HG03558 (cell line): ENCODE data around the gene CFAP107.
"Not testable (repeated sequence)": the region's sequence is repeated elsewhere in the genome, so short reads cannot be mapped to it uniquely, and the experiment has no call there.

Experiments used
- ATAC-seq: cut with Tn5 transposase; IDR thresholded peaks from one replicate; pipeline ENCODE4 v1.9.1; 2021; ENCODE audit warnings: moderate number of reproducible peaks; ENCODE audit not compliant: unreplicated experiment; ENCODE audit errors: extremely low read depth

The CFAP107 gene

DNA sequence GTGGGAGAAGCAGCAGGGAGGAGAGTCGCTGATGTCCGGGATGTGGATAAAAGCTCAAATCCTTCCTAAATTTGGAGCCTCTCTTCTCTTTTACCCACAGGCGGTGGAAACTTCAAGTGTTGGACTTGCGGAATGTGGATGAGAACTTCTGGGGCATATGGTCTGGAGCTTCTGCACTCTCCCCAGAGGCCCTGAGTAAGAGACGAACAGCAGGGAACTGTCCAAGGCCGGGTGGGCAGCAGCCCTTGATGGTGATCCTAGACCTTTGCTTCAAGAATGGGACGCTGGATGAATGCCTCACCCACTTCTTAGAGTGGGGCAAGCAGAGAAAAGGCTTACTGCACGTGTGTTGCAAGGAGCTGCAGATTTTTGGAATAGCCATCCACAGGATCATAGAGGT, 29.4 kb downstream of the CFAP107 start:
- no peak for ATAC-seq

DNA sequence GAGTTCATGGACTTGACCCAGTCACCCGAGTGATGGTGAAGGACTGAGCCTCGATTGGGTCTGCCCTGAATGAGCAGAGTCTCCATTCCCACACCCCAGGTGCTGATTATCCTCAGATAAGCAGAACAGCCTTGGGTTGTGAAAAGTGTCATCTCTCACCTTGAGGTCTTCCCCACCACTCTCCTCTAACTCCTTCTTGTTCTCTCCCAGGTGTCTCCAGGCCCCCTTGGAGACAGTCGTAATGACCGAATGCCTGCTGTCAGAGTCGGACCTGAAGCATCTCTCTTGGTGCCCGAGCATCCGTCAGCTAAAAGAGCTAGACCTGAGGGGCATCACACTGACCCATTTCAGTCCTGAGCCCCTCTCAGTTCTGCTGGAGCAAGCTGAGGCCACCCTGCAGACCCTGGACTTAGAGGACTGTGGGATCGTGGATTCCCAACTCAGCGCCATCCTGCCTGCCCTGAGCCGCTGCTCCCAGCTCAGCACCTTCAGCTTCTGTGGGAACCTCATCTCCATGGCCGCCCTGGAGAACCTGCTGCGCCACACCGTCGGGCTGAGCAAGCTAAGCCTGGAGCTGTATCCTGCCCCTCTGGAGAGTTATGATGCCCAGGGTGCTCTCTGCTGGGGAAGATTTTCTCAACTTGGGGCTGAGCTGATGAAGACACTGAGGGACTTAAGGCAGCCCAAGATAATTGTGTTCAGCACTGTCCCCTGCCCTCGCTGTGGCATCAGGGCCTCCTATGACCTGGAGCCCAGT, 31.0 kb downstream of the CFAP107 start:
- no peak for ATAC-seq

DNA sequence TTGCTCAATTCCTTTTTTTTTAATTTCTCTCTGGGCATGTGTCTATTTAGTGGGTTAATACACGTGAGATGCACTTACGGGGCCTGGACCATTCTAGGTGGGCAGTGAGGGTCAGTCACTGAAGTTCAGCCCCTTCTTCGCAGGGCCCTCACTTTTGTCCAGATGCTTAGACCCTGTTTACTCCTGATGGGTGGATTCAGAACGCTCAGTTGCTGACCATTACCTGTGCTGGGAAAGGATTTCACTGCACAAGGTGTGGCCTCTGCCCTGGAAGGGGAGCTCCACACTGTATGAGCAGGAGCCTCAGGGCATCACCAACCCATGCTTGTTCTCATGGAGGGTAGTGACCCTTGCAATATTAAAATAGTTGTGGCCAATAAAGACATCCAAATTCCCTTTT, 32.1 kb downstream of the CFAP107 start:
- no peak for ATAC-seq

DNA sequence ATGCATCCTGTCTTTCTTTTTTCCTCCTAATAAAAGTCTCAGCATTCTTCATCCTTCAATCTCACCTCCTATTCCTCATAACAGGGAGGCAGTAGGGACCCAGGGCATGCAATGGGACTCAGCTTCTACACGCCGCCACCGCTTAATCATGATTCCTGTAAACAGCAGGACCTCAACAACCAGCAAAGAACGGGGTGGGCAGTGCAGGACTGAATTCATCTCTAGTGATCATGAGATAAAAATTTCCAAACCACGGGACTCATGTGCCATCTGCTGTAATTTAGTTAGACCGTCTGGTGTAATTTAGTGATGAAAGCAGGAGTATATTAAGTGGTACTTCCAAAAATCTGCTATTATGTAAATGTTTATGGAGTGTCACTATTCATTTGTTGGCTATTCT, 32.9 kb downstream of the CFAP107 start:
- ATAC-seq = no peak

DNA sequence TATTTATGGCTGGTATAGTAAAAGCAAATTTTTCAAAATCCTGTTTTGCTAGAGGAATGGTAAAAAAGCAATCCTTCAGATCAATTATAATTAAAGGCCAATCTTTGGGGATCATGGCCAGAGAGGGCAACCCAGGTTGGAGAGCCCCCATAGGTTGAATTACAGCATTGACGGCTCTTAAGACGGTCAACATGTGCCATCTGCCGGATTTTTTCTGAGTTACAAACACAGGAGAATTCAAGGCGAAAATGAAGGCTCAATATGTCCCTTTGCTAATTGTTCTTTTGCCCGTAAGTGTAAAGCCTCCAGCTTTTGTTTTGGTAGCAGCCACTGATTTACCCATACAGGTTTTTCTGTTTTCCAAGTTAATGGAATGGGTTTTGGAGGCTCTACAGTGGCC, 35.5 kb downstream of the CFAP107 start:
- ATAC-seq = not testable (repeated sequence)

DNA sequence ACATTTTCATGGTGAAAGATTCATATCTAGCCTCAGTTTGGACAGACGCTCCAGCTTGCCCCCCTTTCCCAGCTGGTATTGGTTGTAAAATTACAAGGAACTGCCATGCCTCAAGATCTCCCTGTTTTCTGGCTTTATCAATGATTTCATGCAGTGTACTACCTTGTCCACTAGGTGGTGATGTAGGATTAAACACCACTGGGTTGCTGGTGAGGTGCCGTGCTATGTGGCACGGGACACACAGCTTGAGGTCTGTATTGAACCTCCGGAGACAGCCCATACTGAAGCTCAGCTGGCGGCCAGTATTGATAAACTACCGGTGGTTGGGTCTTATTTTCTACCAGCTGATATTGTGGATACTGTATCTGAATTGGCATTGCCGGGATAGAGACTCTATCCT, 37.8 kb downstream of the CFAP107 start:
- not testable (repeated sequence) for ATAC-seq

DNA sequence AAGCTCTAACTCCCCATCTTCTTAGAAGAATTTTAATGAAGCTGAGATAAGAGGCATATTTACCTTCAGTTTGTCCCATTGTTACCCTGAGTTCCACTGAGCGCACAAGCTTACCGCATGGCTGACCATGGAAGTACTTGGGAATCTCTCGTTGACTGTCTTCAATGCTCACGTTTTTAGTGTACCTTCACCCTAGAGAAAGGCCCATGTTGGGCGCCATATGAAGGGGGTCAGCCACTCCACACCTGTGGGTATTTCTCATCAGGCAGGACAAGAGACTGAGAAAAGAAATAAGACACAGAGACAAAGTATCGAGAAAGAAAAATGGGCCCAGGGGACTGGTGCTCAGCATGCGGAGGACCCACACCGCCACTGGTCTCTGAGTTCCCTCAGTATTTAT, 38.7 kb downstream of the CFAP107 start:
- ATAC-seq = not testable (repeated sequence)

DNA sequence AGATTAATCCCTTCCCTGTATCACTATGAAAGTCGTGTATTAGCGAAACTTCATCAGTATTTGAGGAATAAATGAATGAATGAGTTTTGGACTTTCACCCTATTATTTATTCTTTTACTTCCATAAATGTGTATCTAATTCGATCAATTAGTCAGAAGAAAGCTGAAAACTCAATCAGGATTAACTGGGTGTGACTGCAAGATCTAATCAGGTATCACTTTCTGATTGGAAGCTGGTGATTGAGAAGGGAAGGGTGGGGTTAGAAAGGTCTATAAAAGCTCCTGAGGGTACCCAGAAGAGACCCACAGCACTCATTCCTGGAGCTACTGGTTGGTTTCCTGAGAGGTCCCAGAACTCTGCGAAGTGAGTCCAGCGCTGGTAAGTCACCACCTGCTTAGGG, 45.1 kb downstream of the CFAP107 start, which contains the start of gene PRAMEF1:
Gene PRAMEF1 (plus strand): TSS at position 301 of the 400 bp plus-strand sequence. CDS start 1,831 bp downstream, outside the sequence.
- not testable (repeated sequence) for ATAC-seq

DNA sequence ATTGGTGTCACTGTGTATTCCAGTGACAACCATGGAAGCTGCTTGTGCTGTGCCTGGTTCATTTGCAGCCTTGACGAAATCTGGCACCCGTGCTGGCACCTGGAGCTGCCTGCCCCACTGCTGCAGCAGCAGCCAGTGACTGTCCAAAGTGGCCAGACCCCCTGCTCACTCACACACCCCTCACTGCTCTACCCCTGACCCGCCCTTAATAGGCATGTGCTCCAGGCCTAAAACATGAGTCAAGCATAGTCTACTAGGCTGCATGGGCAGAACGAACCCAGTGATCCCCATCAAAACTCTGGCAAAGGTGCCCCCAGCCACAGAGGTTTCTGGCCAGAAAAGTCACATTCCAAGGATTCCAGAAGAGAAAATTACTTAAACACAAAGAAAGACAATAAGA, 52.9 kb downstream of the CFAP107 start:
- ATAC-seq = no peak

DNA sequence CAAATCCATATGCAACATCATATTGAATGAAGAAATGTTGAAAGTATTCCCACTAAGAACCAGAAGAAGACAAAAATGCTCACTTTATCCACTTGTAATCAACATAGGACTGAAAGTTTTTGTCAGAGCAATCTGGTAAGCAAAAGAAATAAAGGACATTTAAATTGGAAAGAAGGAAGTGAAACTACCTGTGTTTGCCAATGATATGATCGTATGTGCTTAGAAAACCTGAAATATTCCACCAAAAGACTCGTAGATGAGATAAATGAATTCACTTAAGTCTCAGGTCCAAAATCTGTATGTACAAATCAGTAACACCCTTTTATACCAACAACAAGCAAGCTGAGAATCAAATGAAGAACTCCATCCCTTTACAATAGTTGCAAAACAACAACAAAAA, 53.7 kb downstream of the CFAP107 start:
- ATAC-seq = no peak

DNA sequence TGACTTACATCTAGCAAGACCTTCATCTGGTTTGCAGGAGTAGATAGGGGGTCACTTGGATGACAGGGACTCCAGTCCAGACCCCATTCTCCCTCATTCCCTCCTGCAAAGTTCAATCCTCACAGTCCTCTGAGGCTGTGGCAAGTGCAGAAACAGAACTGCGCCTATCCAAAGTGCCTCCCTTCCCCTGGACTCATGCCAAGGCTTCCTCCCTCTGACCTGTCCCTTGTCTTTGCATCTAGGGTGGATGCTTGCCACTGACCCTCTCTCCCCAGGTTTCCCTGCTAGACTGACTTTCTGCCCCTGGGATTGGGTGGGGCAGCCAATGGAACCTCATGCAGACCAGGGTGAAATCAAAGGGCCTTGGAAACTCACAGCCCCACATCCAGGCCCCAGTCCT, 63.9 kb downstream of the CFAP107 start:
- no peak for ATAC-seq

DNA sequence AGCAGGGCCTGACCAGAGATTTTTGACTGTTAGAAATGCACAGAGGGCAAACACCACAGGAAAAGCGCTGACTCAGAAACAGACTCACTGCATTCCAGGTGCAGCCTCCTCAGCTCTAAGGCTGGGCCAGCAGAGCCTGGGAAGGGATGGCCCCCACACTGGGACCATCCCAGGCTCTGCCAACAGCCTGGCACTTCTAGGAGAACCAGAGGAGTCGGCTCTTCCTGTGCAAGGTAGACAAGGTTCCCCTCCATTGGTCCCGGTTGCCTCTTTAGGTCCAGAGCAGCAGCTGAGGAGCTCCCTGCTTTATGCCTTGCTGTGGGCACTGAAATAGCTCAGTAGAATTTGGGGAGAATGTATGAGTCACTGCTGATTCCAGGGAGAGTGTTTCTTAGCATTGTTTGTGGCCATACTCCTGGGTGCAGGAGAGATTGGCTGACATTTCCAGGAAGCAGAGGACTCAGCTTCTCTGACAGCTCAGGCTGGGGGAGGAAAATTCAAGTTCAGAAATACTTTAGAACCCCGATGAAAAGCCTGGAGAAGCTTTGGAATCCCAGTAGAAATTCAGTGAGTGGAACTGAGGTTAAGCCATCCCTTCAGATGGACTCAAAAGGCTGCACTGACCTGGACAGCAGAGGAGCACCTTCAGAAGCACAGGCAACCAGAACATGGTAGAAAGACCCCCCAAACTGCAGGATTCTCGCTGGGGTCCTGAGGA, 64.8 kb downstream of the CFAP107 start:
- ATAC-seq = no peak

DNA sequence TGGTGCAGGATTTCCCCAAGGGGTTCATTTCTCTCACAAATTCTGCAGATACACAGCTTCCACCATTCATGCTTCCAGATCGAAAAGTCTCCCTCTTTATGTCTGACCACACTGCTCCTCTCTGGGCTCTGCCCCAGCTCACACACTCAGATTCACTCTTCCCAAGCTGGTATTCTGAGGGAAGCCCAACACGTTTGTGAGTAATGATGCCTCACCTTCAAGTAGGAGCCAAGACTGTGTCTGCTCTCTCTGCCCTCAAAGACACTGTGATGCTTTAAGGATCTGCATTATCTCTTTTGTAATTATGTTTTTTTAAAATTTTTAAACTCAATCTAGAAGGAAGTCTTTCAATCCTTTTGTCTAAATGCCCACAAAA, 65.4 kb downstream of the CFAP107 start:
- ATAC-seq = no peak
